Endodermal cell (in vitro differentiated cells): ENCODE measurements around the gene ITFG1. TPM values are rescaled to one million over a fixed set of nuclear protein-coding genes. Genes with fewer than 3 reads are reported as not detected.

Source experiments
- DNase-seq: peaks from one replicate; pipeline ENCODE4 v3.0.0-alpha.2; 2017
- H3K27ac ChIP-seq: 2 replicates; pipeline ENCODE4 v1.5.1; 2013; ENCODE audit warnings: mild to moderate bottlenecking, low read depth, low read length, moderate library complexity
- H3K27me3 ChIP-seq: 2 replicates; pipeline ENCODE4 v1.6.1; 2013; ENCODE audit warnings: mild to moderate bottlenecking, low read length, moderate library complexity; ENCODE audit not compliant: insufficient read depth, control insufficient read depth, poor library complexity, severe bottlenecking
- H3K36me3 ChIP-seq: 2 replicates; pipeline ENCODE4 v1.7.0; 2013; ENCODE audit warnings: mild to moderate bottlenecking, low read length, moderate library complexity; ENCODE audit not compliant: control insufficient read depth, insufficient read depth
- H3K4me1 ChIP-seq: one replicate; pipeline ENCODE4 v1.7.0; 2013; ENCODE audit warnings: low read length; ENCODE audit not compliant: control insufficient read depth, insufficient read depth
- H3K4me3 ChIP-seq: 2 replicates; pipeline ENCODE4 v1.5.1; 2013; ENCODE audit warnings: mild to moderate bottlenecking, low read length, moderate library complexity
- H3K9ac ChIP-seq: 2 replicates; pipeline ENCODE4 v1.6.1; 2013; ENCODE audit warnings: mild to moderate bottlenecking, low read length, moderate library complexity; ENCODE audit not compliant: poor library complexity, severe bottlenecking; ENCODE audit errors: extremely low read depth
- H3K9me3 ChIP-seq: 2 replicates; pipeline ENCODE4 v1.6.1; 2013; ENCODE audit warnings: mild to moderate bottlenecking, low read length, moderate library complexity; ENCODE audit not compliant: control insufficient read depth
- H3K27ac Mint-ChIP-seq: 2 replicates; pipeline ENCODE4 v1.8.0; 2020; ENCODE audit warnings: mixed read lengths
- H3K27me3 Mint-ChIP-seq: 2 replicates; pipeline ENCODE4 v1.8.0; 2021; ENCODE audit warnings: mild to moderate bottlenecking, mixed read lengths; ENCODE audit not compliant: insufficient read depth
- H3K36me3 Mint-ChIP-seq: 2 replicates; pipeline ENCODE4 v1.8.0; 2020; ENCODE audit warnings: low read depth, mixed read lengths
- H3K4me1 Mint-ChIP-seq: 2 replicates; pipeline ENCODE4 v1.8.0; 2020; ENCODE audit warnings: mixed read lengths
- H3K4me3 Mint-ChIP-seq: 2 replicates; pipeline ENCODE4 v1.8.0; 2020; ENCODE audit warnings: mild to moderate bottlenecking, moderate library complexity, mixed read lengths
- H3K9me3 Mint-ChIP-seq: 2 replicates; pipeline ENCODE4 v1.8.0; 2020; ENCODE audit warnings: mild to moderate bottlenecking, mixed read lengths
- CTCF ChIP-seq: fragments of 200-600 bp; sonication (generic); conservative IDR thresholded peaks from 2 replicates; pipeline ENCODE4 v1.5.0; 2021; ENCODE audit warnings: antibody characterized with exemption, mild to moderate bottlenecking
- WGBS, 2 experiments: methylation state at CpG; one replicate each; pipeline versions ENCODE4 v1.1.5 to v1.1.7; 2013; ENCODE audit warnings: missing lambda C conversion rate in 2 of 2, mixed read lengths in 1 of 2; ENCODE audit not compliant: insufficient coverage in 1 of 2, insufficient read length in 1 of 2; 5-methylcytosine and 5-hydroxymethylcytosine counted together
- total RNA-seq, 2 donors: library from RNA; stranded (reverse); fragmentation: NEBNext Ultra II Directional in 1 of 2; extraction: Animal tissue kit (Norgen Biotek cat#: 25700) in 1 of 2; gene quantifications; 2 replicates in 1 of 2; 3 replicates in 1 of 2; pipeline ENCODE4 v1.2.1, GENCODE V29; 2021

The ITFG1 gene
- total RNA-seq, 2 donors from 2014 or later: 35.6 to 40.0 TPM

- peaks cover 13% of the 10 kb centered on the region for H3K36me3 Mint-ChIP-seq
- H3K4me3 Mint-ChIP-seq: no peak overlapping the region
- DNase-seq: no peak
- no peak for TF ChIP-seq CTCF
- peaks cover 8% of the 10 kb centered on the region for H3K4me1 Mint-ChIP-seq
- H3K27ac Mint-ChIP-seq: peak overlapping the region; percentile 75
- Histone ChIP-seq H3K9ac (no peak overlapping the region), H3K4me3 (no peak overlapping the region), H3K9me3 (peaks cover 4% of the 10 kb centered on the region), H3K4me1 (no peaks in the 10 kb centered on the region), H3K36me3 (peaks cover 17% of the 10 kb centered on the region), H3K27me3 (no peaks in the 10 kb centered on the region), H3K27ac (no peak overlapping the region)
- no peaks in the 10 kb centered on the region for H3K27me3 Mint-ChIP-seq
- WGBS, 2 experiments: 65 to 82% methylated on average over 3 of the region's 3 CpGs
- H3K9me3 Mint-ChIP-seq: no peaks in the 10 kb centered on the region
These were observed 83.7 kb downstream of the ITFG1 start for GRCh38 chr16:47377154-47377553.

GRCh38 chr16:47375423-47375822 lies 85.4 kb downstream of the ITFG1 start:
- peaks cover 7% of the 10 kb centered on the region for H3K9me3 ChIP-seq
- no peak overlapping the region for H3K4me3 Mint-ChIP-seq
- H3K36me3 ChIP-seq: peaks cover 26% of the 10 kb centered on the region
- no peak overlapping the region for H3K27ac Mint-ChIP-seq
- H3K27me3 Mint-ChIP-seq: no peaks in the 10 kb centered on the region
- no peaks in the 10 kb centered on the region for H3K4me1 ChIP-seq
- no peak overlapping the region for H3K4me3 ChIP-seq
- WGBS, 2 experiments: 100% methylated on average over 1 of the region's 1 CpG; no CpG with 5 or more reads in 1 of the 2 experiments
- no peaks in the 10 kb centered on the region for H3K27me3 ChIP-seq
- no peak for DNase-seq
- peaks cover 20% of the 10 kb centered on the region for H3K36me3 Mint-ChIP-seq
- H3K9me3 Mint-ChIP-seq: no peaks in the 10 kb centered on the region
- no peak overlapping the region for H3K27ac ChIP-seq
- H3K9ac ChIP-seq: no peak overlapping the region
- TF ChIP-seq CTCF: no peak
- H3K4me1 Mint-ChIP-seq: peaks cover 7% of the 10 kb centered on the region

GRCh38 chr16:47374629-47375028 lies 86.2 kb downstream of the ITFG1 start:
- Mint-ChIP-seq H3K36me3 (peaks cover 24% of the 10 kb centered on the region), H3K27ac (no peak overlapping the region), H3K9me3 (no peaks in the 10 kb centered on the region), H3K4me3 (no peak overlapping the region), H3K4me1 (peaks cover 7% of the 10 kb centered on the region), H3K27me3 (no peaks in the 10 kb centered on the region)
- Histone ChIP-seq H3K9ac (no peak overlapping the region), H3K27me3 (no peaks in the 10 kb centered on the region), H3K4me1 (no peaks in the 10 kb centered on the region), H3K36me3 (peaks cover 26% of the 10 kb centered on the region), H3K27ac (no peak overlapping the region), H3K9me3 (peaks cover 10% of the 10 kb centered on the region), H3K4me3 (no peak overlapping the region)
- 93% methylated on average over 3 of the region's 3 CpGs; no CpG with 5 or more reads in 1 of the 2 experiments for WGBS, 2 experiments
- DNase-seq: no peak
- TF ChIP-seq CTCF: no peak
